ENCODE results near the gene RARS1.

The RARS1 gene

GRCh38 chr5:168481330-168481788, 4.9 kb upstream of the RARS1 start:
- Mint-ChIP-seq H3K27me3 (ENCODE audit: low read depth) (peaks cover 5% of the 10 kb centered on the region), H3K4me1 (peaks cover 5% of the 10 kb centered on the region), H3K4me3 (no peak overlapping the region), H3K36me3 (ENCODE audit: low read depth) (no peaks in the 10 kb centered on the region), H3K27ac (no peak overlapping the region), H3K9me3 (no peaks in the 10 kb centered on the region)
- TF ChIP-seq CTCF (IDR thresholded peaks at IDR 0.05; ENCODE audit: unreplicated experiment in 3 of 3), result no peak

- peaks cover 8% of the 10 kb centered on the region for H3K4me1 Mint-ChIP-seq
- no peaks in the 10 kb centered on the region for H3K36me3 Mint-ChIP-seq (ENCODE audit: low read depth)
- peaks cover 5% of the 10 kb centered on the region for H3K27me3 Mint-ChIP-seq (ENCODE audit: low read depth)
- no peaks in the 10 kb centered on the region for H3K9me3 Mint-ChIP-seq
- H3K4me3 Mint-ChIP-seq, result no peak overlapping the region
- TF ChIP-seq CTCF (IDR thresholded peaks at IDR 0.05; ENCODE audit: unreplicated experiment in 3 of 3), result no peak
- H3K27ac Mint-ChIP-seq, result no peak overlapping the region
Measured at GRCh38 chr5:168482361-168482760, 3.9 kb upstream of the RARS1 start.

DNA sequence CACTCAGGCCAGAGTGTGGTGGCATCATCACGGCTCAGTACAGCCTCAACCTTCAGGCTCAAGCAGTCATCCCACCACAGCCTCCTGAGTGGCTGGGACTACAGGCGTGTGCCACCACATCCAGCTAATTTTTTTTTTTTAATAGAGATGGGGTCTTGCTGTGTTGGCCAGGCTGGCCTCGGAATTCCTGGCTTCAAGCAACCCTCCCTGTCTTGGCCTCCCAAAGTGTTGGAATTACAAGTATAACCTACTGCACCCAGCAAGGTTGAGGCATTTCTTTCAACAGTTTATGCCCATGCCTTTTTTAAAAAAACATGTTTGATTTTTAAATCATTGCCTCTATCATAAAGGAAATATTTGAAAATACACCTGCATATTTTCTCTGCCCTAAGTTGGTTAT, 2.8 kb downstream of the RARS1 start:
- Mint-ChIP-seq H3K36me3 (ENCODE audit: low read depth) (peaks cover 50% of the 10 kb centered on the region), H3K27ac (no peak overlapping the region), H3K4me1 (peaks cover 13% of the 10 kb centered on the region), H3K9me3 (no peaks in the 10 kb centered on the region), H3K4me3 (peak overlapping the region; percentile 33 to 76 (median 74)), H3K27me3 (ENCODE audit: low read depth) (no peaks in the 10 kb centered on the region)
- TF ChIP-seq CTCF (IDR thresholded peaks at IDR 0.05; ENCODE audit: unreplicated experiment in 3 of 3), result no peak

GRCh38 chr5:168494057-168494555, 7.8 kb downstream of the RARS1 start:
- H3K27me3 Mint-ChIP-seq (ENCODE audit: low read depth), result no peaks in the 10 kb centered on the region
- no peak for TF ChIP-seq CTCF (IDR thresholded peaks at IDR 0.05; ENCODE audit: unreplicated experiment in 3 of 3)
- peaks cover 77% of the 10 kb centered on the region for H3K36me3 Mint-ChIP-seq (ENCODE audit: low read depth)
- no peaks in the 10 kb centered on the region for H3K9me3 Mint-ChIP-seq
- no peak overlapping the region for H3K4me3 Mint-ChIP-seq
- H3K4me1 Mint-ChIP-seq, result peaks cover 5% of the 10 kb centered on the region
- no peak overlapping the region for H3K27ac Mint-ChIP-seq

DNA sequence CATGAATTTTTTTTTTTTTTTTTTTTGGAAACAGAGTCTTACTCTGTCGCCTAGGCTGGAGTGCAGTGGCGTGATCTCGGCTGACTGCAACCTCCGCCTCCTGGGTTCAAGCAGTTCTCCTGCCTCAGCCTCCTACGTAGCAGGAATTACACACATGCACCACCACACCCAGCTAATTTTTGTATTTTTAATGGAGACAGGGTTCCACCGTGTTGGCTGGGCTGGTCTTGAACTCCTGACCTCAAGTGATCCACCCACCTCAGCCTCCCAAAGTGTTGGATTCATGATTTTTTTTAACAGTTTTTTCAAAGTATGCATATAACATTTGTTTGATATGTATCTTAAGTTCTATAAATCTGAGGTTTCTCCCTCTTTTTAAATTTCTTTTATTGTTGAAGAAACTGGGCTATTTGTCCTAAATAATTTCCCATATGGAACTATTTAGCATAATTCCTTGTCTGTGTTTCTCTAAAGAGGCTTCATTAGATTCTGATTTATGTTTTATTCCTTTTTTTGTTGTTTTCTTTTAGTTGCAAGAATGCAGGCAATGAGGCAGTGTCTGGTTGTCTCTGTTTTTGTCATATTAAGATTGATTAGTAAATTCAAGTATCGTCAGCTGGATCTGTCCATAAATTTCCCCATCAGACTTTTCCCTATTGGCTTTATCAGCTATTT, 16.4 kb downstream of the RARS1 start:
- no peaks in the 10 kb centered on the region for H3K4me1 Mint-ChIP-seq
- peaks cover 56% of the 10 kb centered on the region for H3K36me3 Mint-ChIP-seq (ENCODE audit: low read depth)
- H3K27ac Mint-ChIP-seq, result no peak overlapping the region
- H3K27me3 Mint-ChIP-seq (ENCODE audit: low read depth), result no peaks in the 10 kb centered on the region
- H3K9me3 Mint-ChIP-seq, result no peaks in the 10 kb centered on the region
- no peak overlapping the region for H3K4me3 Mint-ChIP-seq
- TF ChIP-seq CTCF (IDR thresholded peaks at IDR 0.05; ENCODE audit: unreplicated experiment in 3 of 3), result no peak

- H3K4me1 Mint-ChIP-seq, result no peaks in the 10 kb centered on the region
- no peak for TF ChIP-seq CTCF (IDR thresholded peaks at IDR 0.05; ENCODE audit: unreplicated experiment in 3 of 3)
- no peak overlapping the region for H3K4me3 Mint-ChIP-seq
- no peaks in the 10 kb centered on the region for H3K27me3 Mint-ChIP-seq (ENCODE audit: low read depth)
- H3K27ac Mint-ChIP-seq, result no peak overlapping the region
- H3K9me3 Mint-ChIP-seq, result peaks cover 43% of the 10 kb centered on the region
- H3K36me3 Mint-ChIP-seq (ENCODE audit: low read depth), result peaks cover 94% of the 10 kb centered on the region
Measured at GRCh38 chr5:168513861-168514428, 27.7 kb downstream of the RARS1 start.

Data from nephron (organoid).